Breast epithelium (tissue), 3 donors: ENCODE data around the gene ANKRD26.

Experiments
- POLR2A ChIP-seq: fragments of 450-650 bp; IDR thresholded peaks from one replicate; pipeline ENCODE4 v1.6.1; 2016; ENCODE audit warnings: antibody characterized with exemption, mild to moderate bottlenecking, moderate library complexity
- POLR2AphosphoS5 ChIP-seq, 3 donors: sonication (generic); formaldehyde crosslinking; IDR thresholded peaks; one replicate each; pipeline ENCODE4 v1.6.1; 2017; ENCODE audit warnings: antibody characterized with exemption in 3 of 3
- TF ChIP-seq, protein P1 (sequence below), 3 donors: fragments of 450-650 bp; IDR thresholded peaks; one replicate each; pipeline ENCODE4 v1.5.1; 2016 to 2017; ENCODE audit warnings: antibody characterized with exemption in 3 of 3, mild to moderate bottlenecking in 3 of 3, moderate library complexity in 3 of 3

DNA sequence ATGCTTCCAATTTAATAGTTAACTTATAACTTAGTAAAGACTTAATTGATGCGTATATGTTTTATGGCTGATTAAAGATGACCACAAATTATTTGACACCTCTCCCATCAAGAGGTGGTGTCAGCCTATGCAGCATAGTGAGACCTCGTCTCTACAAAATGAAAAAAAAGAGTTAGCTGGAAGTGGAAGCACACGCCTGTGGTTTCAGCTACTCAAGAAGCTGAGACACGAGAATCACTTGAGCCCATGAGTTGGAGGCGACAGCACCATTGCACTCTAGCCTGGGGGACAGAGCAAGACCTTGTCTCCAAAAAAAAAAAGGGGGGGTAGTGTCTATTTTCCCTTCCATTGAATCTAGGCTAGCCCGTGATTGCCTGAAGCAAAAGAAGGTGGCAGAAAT lies 140.5 kb downstream of the ANKRD26 start:
- TF ChIP-seq POLR2AphosphoS5 (IDR thresholded peaks at IDR 0.05) = no peak
- TF ChIP-seq, protein P1, sequence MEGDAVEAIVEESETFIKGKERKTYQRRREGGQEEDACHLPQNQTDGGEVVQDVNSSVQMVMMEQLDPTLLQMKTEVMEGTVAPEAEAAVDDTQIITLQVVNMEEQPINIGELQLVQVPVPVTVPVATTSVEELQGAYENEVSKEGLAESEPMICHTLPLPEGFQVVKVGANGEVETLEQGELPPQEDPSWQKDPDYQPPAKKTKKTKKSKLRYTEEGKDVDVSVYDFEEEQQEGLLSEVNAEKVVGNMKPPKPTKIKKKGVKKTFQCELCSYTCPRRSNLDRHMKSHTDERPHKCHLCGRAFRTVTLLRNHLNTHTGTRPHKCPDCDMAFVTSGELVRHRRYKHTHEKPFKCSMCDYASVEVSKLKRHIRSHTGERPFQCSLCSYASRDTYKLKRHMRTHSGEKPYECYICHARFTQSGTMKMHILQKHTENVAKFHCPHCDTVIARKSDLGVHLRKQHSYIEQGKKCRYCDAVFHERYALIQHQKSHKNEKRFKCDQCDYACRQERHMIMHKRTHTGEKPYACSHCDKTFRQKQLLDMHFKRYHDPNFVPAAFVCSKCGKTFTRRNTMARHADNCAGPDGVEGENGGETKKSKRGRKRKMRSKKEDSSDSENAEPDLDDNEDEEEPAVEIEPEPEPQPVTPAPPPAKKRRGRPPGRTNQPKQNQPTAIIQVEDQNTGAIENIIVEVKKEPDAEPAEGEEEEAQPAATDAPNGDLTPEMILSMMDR (IDR thresholded peaks at IDR 0.05) = no peak
- TF ChIP-seq POLR2A = no peak
